Stimulated activated CD8-positive, alpha-beta memory T cell treated with anti-CD3 and anti-CD28 coated beads, Interleukin-12 subunit alpha, Interleukin-12 subunit beta, amount 100 ng/mL, for 4 hours (primary cell): ENCODE measurements around the gene CRYZL1.
"Not testable (repeated sequence)": the region's sequence is repeated elsewhere in the genome, so short reads cannot be mapped to it uniquely, and the experiment has no call there.

Source experiments
- DNase-seq: peaks from one replicate; pipeline ENCODE4 v3.0.0-alpha.2; 2020; ENCODE audit warnings: low read depth

The CRYZL1 gene

DNA sequence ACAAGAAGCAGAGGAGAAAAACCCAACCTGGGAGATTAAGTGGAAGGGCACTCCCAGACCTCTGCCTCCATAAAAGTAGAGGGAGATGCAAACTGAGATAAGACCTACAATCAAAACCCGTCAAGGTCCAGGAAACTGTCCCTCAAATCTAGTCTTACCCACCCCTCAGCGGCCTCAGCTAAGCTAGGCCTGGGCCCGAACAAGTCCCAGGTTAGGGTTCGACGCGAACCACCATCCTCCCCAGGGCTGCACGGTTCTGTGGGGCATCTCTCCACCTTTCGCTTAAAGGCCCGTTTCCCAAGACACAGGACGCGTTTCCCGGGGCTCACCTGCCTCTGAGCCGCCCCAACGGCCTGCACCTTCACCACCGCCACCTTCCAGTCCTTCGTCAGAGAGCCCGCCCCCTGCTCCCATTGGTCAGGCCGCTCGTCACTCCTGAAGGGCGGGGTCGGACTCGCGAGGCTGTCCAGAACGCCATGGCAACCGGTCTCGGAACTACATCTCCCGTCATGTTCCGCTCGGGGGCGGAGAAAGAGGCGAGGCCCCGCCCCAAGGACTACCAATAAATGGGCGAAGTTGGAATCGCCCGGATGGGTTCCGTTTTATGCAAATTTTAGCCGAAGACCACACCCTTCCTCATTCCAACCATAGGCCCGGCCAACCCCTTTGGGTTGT is at the start of gene CRYZL1:
CRYZL1 (minus strand) TSS at position 390 of the 675 bp plus-strand sequence. CDS start 10,190 bp downstream, outside the sequence.
- DNase-seq = peak; percentile 99

DNA sequence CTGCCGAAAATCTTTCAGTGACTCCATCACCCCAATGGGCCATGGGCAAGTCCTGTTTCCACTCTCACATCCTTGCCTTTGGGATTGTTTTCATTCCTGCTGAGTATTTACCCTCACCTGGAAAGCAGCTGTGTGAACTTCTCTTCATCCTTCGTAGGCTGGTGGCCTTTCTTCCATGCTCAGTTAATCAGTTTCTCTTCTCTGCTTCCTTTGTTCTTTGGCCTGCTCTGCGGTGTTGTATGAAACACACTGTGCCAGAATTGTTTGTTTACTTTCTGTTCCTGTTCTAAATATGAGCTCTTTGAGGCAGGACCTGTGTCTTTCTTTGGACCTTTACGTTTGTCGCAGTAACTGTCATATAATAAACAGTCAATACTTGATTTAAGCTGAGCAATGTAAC is 49.3 kb upstream of the CRYZL1 start:
- no peak for DNase-seq

DNA sequence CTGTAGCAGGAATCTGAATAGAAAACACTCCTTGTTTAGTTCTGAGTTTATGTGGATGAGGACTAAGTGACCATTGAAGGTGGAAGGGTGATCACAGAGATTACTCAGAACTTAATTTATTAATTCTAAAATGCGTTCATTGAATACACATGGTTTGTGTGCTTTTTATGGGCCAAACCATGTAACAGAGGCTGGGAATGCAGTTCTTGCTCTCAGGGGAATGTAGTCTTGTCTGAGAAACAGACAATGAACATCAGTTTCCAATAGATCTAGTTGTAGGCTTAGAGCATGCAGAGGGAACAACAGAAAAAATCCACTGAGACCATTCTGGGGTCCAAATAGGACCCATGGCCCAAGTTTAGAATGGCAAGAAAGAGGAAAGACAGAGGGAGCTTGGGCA is 46.8 kb upstream of the CRYZL1 start:
- no peak for DNase-seq

DNA sequence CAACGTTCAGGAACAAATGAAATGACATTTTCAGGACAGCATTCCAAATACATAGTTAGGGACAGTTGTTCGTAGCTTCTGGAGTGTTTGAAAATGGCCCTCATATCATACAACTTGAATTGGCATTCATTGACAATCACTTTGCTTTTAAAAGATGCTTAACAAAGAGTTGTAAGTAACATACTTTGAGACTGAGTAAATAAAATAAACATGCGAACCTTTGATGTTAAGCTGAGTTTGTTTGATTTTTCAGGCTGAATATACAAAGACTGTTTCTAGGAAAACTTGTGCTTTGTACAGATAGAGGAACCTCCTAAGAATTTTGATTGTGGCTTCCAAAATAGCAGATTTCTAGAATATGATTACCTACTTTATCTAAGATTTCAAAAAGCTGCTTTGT is 46.1 kb upstream of the CRYZL1 start:
- DNase-seq = no peak

DNA sequence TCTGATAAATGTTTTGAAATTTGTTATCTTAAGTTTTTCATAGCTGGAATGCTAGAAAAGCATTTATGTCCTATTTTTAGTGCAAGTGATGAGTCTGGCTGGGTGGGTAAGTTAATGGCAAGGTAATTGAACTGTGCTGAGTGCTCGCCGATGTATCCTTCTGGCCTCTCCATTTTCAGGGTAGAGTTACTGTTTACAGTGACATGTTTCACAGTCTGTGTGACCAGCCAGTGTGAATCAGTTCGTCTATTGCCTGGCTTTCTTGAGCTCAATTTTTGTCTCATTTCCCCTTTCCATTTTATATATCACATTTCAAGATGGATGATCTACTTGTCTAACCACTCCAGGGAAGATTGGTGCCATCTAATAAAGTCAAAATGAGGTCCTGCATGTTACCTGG is 44.8 kb upstream of the CRYZL1 start:
- DNase-seq = no peak

DNA sequence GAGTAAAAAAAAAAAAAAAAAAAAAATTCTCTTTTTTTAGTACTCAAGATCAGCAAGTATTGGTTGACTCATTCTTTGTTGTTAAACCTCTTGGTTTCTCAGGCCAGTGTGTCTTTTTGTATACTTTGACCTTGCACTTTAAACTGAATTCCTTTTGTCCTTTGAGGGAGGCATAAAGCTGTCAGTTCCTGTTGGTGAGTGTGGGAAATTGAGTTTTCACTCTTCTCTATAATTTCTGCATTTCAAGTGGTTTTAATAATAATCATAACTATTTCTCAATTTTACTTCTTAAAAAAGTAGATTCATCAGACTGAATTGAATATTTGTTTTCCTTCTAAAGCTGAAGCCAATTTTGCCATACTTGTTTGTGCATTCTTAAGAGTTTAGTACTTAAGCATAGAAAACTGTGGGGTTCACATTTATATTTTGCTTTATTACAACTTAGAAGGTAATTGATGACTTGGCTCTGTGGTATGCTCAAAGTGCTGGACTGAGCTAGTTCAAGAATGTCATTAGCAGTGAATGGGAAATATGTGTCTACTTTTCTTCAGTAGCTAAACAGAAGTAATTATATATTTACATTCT is 44.2 kb upstream of the CRYZL1 start:
- no peak for DNase-seq

DNA sequence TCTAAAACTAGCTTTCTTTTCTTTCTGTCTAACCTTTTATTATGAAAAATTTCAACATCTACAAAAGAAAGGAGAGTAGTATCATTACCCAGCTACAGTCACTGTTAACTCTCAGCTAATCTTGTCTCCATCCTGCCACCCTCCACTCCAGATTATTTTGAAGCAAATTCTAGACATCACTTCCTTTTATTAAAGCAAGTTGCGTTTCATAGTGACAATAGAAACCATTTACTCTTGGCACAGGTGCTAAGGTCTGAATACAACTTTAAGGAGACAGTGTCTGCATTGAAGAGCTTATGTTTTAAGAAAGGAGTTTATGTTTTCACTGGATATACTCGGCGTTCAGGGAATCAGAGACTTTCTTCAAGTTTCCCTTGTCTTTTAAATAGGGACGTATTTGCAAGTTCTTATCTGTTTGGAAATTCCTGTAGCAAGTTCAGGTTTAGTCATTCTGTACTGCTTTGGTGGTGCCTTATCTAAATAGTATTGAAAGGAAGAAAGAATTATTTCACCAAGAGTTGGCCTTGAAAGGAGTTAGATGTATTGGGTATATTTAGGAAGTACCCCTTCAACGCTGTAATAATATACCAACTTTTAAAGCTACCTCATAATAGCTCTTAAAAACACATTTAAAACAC is 43.5 kb upstream of the CRYZL1 start:
- no peak for DNase-seq

DNA sequence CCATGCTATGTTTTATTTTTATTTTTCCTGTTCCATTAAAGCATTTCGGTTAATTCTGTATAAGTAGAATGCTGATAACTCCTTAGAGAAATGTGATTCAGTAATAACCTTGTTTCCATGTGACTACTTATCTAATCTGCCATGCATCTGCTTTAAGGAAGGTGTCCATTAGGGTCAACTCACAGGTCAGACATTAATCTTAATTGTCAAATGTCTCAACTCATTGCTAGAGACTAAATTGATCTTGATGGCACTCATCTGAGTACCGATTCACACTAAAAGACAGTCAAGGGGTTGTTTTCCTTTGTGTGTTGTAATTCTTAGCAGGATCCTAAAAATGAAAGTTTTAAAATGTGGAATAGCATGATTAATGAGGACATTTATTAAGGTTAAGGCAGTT is 42.5 kb upstream of the CRYZL1 start:
- DNase-seq = no peak

DNA sequence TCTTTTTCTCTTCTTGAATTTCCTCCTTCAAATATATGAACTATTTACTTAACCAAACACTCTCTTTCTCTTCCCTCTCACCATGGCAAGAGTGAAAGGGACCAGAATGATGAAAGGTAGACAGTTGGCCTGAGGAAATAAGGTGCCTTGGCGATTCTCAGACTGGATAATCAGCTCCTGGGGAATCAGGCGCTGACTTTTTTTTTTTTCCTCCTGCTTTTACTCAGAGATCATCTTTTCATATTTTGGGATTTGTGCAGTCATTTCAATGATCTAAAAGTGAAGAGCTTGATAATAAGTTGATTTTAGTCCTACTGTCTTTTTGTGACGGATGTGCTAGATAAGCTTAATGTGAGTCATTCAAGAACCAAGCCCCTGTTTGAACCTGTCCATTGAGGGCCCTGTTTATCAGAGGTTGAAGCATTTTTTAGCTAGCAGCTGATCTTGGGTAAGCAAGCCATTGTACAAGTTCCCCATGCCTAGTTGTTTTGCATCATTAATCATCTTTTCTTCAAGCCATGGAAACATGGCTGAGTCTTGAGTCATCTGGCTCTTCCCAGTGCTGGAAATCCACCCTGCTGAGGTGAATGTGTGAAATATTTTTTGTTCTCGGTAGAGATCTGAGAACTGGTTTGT is 41.6 kb upstream of the CRYZL1 start:
- DNase-seq = no peak

DNA sequence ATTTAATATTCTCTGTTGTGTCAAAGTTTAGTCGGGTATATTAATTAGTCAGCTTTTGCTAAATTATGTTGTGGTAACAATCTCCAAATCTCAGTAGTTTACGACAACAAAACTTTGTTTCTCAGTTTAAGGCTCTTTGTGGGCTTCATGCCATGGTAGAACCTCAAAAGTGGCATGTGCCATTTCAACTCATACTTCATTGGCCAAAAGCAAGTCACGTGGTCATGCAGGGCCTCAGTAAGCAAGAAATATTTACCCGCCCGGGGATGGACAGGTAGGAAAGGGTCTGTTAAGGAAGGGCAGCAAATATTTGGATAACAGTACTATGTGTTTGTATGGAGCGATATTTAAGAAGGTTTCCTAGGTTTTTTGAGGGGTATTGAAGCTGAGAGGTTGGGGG is 39.3 kb upstream of the CRYZL1 start:
- DNase-seq = no peak

DNA sequence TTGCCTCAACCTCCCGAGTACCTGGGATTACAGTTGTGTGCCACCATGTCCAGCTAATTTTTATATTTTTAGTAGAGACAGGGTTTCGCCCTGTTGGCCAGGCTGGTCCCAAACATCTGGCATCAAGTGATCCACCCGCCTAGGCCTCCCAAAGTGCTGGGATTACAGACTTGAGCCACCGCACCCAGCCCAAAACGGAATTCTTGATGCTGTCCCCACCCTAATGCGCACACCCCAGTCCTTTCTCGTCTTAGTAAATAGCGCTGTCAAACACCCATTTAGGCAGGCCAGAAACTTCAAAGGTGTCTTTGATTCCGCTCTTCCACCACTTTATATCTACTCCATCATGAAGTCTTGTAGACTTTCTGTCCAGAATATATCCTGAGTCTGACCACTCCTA is 35.9 kb upstream of the CRYZL1 start:
- no peak for DNase-seq

DNA sequence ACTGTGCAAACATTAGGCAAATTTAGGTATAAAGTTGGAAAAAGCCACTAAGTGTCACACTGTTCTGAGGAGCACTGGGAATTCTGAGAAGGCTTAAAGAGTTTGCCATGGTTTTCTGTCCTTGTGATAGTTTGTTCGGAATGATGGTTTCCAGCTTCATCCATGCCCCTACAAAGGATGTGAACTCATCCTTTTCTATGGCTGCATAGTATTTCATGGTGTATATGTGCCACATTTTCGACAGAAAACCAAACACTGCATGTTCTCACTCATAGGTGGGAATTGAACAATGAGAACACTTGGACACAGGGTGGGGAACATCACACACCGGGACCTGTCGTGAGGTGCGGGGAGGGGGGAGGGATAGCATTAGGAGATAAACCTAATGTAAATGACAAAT is 35.1 kb upstream of the CRYZL1 start:
- DNase-seq = not testable (repeated sequence)

DNA sequence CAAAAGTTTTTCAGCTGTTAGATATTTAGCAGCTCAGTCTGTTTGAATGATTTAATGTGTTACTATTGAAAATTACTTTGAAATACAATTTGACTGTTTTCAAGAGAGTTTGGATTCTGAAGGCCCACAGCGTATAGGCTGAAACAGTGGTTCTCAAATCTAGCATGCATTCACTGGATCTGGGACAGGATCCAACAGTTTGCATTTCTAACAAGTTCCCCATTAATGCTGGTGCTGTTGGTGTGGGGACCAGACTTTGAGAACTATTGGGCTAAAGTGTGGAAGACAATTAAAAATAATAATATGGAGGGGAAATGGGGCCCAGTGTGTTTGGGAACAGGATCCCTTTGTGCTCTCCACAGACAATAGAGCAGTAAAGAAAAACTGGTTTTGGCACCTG is 32.7 kb upstream of the CRYZL1 start:
- DNase-seq = no peak

DNA sequence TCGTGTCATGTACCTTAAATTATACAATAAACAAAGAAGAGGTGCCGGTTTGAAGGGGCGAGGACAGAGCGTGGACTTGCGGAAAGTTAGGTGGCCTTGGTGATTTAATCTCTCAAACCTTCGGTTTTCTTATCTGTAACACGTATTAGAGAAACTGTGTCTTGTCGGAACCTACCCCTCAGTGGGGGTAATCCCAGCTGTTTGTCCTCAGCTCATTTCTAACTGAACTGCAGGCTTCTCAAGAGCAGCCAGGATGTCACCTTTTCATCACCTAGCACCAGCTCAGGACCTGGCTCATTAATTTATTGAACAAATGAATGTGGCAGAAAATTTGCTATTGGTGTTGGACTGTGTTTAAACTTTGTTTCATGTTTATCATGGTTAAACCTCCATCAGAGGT is 31.9 kb upstream of the CRYZL1 start:
- DNase-seq = no peak

DNA sequence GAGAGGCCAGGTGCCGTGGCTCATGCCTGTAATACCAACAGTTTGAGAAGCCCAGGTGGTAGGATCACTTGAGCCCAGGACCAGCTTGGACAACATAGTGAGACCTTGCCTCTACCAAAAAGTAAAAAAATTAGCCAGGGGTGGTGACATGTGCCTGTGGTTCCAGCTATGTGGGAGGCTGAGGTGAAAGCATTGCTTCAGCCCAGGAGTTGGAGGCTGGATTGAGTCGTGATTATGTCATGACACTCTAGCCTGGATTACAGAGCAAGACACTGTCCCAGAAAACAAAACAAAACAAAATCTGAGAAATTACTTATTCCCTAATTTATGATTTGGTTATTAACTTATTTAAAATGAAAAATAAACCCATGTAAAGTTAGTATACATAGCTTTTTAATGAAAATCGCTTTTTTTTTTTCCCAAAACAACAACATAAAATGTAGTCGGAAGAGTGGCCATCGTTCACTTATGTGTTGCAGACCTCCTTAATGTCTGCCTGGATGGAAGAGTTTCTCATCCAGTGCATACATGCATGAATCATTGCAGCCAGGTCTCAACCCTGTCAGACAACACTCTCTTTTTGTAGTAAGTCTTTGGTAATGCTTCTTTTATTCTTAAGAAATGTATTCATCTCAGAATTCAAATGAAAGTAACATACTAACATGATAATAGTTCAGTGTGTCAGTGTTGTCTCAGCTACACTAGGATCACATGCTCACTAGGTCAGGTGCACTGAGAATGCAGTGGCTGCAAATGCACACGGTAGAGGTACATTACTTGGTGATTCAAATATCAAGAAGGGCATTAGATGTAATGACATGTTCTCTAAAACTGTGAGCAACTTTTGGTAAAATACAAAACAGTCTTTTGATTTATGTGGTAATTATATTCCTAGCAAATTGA is 28.8 kb upstream of the CRYZL1 start:
- DNase-seq = no peak

DNA sequence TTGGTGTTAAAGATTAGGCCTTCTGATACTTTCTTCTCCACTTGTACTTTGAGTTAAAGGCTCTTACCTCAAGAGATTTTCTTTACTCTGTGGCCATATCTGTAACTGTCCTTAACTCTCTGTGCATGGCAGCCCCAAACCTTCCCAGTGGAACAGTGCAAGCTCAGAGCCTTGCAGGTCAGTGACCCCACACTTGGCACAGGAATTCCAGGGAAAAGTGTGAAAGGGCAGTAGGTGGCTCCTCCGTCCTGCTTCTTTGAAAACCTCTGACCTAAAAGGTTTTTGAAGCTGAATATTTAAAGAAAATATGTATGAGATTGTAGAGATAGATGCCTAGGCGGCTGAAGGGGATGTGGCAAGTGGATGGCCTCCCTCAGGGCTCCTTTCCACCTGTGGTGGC is 27.1 kb upstream of the CRYZL1 start:
- DNase-seq = no peak

DNA sequence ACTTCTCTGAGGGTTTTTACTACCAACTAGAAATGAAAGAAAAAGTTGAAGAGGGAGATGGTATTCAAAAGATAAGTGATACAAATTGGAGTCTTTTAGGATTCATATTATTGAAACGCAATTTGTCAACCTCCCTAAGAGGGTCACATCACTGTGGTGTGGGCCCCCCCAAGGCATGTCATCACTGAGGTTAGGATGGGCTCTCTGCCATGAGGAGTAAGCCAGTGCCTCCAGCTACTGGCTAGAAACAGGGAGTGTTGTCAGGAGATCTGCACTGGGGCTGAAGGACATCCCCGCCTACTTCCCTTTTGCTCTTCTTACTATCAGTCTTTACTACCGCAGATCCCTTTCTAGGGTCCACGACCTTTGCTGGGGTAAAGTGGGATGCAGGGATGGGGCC is 26.6 kb upstream of the CRYZL1 start:
- no peak for DNase-seq

DNA sequence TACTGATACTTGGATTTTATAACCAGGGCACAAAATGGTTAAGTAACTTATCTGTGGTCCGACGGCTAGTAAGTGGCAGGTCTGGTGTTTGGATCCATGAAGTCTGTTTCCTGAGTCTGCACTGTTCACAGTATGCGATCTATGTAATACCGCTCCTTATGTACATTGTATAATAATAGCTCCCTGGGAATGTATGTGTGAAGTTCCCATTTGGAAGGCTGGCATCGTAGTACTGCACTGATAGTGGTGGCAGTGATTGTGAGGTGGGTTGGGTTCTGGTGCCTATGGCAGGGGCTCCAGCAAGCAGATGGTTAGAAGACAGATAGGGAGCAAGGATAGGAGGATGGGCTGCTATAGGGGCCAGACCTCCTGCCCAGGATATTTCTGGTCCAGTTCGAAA is 26.1 kb upstream of the CRYZL1 start:
- no peak for DNase-seq

DNA sequence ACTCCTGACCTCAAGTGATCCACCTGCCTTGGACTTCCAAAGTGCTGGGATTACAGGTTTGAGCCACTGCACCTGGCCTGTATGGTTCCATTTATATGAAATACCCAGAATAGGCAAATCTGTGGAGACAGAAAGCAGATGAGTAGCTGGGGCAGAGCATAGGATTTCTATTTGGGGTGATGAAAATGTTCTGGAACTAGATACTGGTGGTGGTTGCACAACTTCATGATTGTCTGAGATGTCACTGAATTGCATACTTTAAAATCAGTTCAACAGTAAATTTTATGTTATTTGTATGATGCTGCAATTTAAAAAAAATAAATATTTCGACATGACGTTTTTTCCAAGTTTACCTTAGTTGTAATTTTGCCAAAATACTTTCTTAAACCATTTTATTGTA is 24.6 kb upstream of the CRYZL1 start:
- DNase-seq = no peak

DNA sequence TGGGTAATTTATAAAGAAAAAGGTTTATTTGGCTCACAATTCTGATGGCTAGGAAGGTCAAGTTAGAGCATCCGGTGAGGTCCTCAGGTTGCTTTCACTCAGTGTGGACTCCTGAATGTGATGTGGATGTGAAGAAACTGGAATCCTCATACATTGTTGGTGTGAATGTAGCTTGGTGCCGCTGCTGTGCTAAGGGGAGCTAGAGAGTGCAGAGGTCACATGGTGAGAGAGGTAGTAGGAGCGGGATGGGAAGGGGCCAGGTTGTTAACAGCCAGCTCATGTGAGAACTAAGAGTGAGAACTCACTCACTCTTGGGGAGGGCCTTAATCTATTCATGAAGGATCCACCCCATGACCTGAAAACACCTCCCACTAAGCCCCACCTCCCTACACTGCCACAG is 22.6 kb upstream of the CRYZL1 start:
- no peak for DNase-seq

DNA sequence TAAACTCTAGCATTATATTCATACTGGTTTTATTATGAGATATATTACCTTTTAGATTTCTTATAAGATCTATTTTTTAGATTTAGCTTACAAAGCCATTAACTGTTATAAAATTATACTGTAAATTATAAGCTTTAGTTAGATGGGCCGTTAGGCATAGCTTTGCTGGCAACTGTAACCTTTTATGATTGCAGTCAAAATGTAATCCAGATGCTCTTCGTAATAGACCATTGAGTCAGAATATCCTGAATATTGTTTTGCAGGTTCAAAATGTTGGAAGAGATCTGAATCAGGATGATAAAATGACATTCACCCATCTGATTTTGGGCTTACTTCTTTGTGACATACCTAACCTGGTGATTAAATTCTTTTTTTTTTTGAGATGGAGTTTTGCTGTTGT is 21.7 kb upstream of the CRYZL1 start:
- DNase-seq = no peak

DNA sequence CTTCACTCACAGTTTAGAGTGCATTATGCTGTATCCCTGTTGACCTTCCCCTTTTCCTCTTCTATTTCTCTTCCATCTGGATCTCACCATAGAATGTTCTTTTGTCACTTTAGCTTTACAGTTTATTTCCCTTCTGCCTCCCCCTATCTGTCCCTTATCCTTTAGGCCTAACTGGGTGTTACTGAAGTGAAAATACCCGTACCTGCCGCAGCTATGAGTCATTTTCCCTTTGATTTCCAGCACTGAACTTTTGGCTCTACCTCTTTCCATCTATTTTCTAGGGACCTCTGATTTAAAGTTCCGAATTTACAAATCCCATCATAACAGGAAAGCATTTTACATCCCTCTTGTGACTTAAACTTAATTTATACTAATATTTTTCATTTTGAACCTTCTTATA is 20.5 kb upstream of the CRYZL1 start:
- DNase-seq = no peak
